Measurements from ENCODE around the gene MFGE8.

The MFGE8 gene

GRCh38 chr15:88894348-88894818, 18.8 kb downstream of the MFGE8 start:
- DNase-seq = peak; percentile 60
- Histone ChIP-seq H3K4me1 (peaks cover 5% of the 10 kb centered on the region; the same call in 1 of the 2 replicates), H3K4me3 (ENCODE audit: low read depth, low read length) (peak overlapping the region; percentile 30), H3K36me3 (no peaks in the 10 kb centered on the region), H3K27me3 (peaks cover 20% of the 10 kb centered on the region), H3K9me3 (no peaks in the 10 kb centered on the region; the same call in 1 of the 2 replicates)
- peak; percentile 72 for TF ChIP-seq CTCF (IDR thresholded peaks at IDR 0.05; ENCODE audit: low read depth, low read length)

GRCh38 chr15:88891540-88892254, 21.5 kb downstream of the MFGE8 start:
- TF ChIP-seq CTCF (IDR thresholded peaks at IDR 0.05; ENCODE audit: low read depth, low read length) = no peak

GRCh38 chr15:88890495-88890894, 22.7 kb downstream of the MFGE8 start:
- H3K4me1 ChIP-seq = no peaks in the 10 kb centered on the region
- H3K4me3 ChIP-seq (ENCODE audit: low read depth, low read length) = no peak overlapping the region
- H3K27me3 ChIP-seq = peaks cover 16% of the 10 kb centered on the region
- no peak for TF ChIP-seq CTCF (IDR thresholded peaks at IDR 0.05; ENCODE audit: low read depth, low read length)
- DNase-seq = no peak
- no peaks in the 10 kb centered on the region; the same call in 1 of the 2 replicates for H3K9me3 ChIP-seq
- no peaks in the 10 kb centered on the region for H3K36me3 ChIP-seq

More at GRCh38 chr15:88891540-88892254, 21.5 kb downstream of the MFGE8 start:
- Histone ChIP-seq H3K9me3 (no peaks in the 10 kb centered on the region; the same call in 1 of the 2 replicates), H3K36me3 (no peaks in the 10 kb centered on the region), H3K4me3 (ENCODE audit: low read depth, low read length) (no peak overlapping the region), H3K27me3 (peaks cover 20% of the 10 kb centered on the region), H3K4me1 (no peaks in the 10 kb centered on the region)
- DNase-seq = no peak

GRCh38 chr15:88888719-88889118, 24.5 kb downstream of the MFGE8 start:
- no peaks in the 10 kb centered on the region; the same call in 1 of the 2 replicates for H3K9me3 ChIP-seq
- DNase-seq = no peak
- no peak overlapping the region for H3K4me3 ChIP-seq (ENCODE audit: low read depth, low read length)
- no peak for TF ChIP-seq CTCF (IDR thresholded peaks at IDR 0.05; ENCODE audit: low read depth, low read length)
- H3K27me3 ChIP-seq = no peaks in the 10 kb centered on the region
- no peaks in the 10 kb centered on the region for H3K4me1 ChIP-seq
- H3K36me3 ChIP-seq = no peaks in the 10 kb centered on the region

- Histone ChIP-seq H3K9me3 (no peaks in the 10 kb centered on the region; the same call in 1 of the 2 replicates), H3K4me1 (no peaks in the 10 kb centered on the region), H3K27me3 (no peaks in the 10 kb centered on the region), H3K36me3 (no peaks in the 10 kb centered on the region), H3K4me3 (ENCODE audit: low read depth, low read length) (no peak overlapping the region)
- no peak for DNase-seq
- no peak for TF ChIP-seq CTCF (IDR thresholded peaks at IDR 0.05; ENCODE audit: low read depth, low read length)
Measured at GRCh38 chr15:88887068-88887580, 26.1 kb downstream of the MFGE8 start.

GRCh38 chr15:88882785-88883184, 30.4 kb downstream of the MFGE8 start:
- no peaks in the 10 kb centered on the region for H3K27me3 ChIP-seq
- H3K36me3 ChIP-seq = no peaks in the 10 kb centered on the region
- H3K4me3 ChIP-seq (ENCODE audit: low read depth, low read length) = no peak overlapping the region
- no peak for DNase-seq
- no peaks in the 10 kb centered on the region for H3K9me3 ChIP-seq
- no peak for TF ChIP-seq CTCF (IDR thresholded peaks at IDR 0.05; ENCODE audit: low read depth, low read length)
- no peaks in the 10 kb centered on the region for H3K4me1 ChIP-seq

Measured in BE2C (cell line).